IMR-90 (cell line): Measurements from ENCODE around the gene SPP1.

ENCODE experiments used
- BHLHE40 ChIP-seq: fragments of 150-350 bp; IDR thresholded peaks from 2 replicates; pipeline ENCODE4 v1.6.1; 2016; ENCODE audit warnings: mild to moderate bottlenecking, low read depth, low read length
- CEBPB ChIP-seq: IDR thresholded peaks from 2 replicates; pipeline ENCODE4 v1.6.1; 2012; ENCODE audit warnings: low read depth, low read length, improper control_type of control experiment
- CHD1 ChIP-seq: IDR thresholded peaks from 2 replicates; pipeline ENCODE4 v1.6.1; 2012; ENCODE audit warnings: low read depth, low read length, improper control_type of control experiment
- MAFK ChIP-seq: IDR thresholded peaks from 2 replicates; pipeline ENCODE4 v1.6.1; 2012; ENCODE audit warnings: low read depth, low read length, improper control_type of control experiment
- POLR2A ChIP-seq: IDR thresholded peaks from 2 replicates; pipeline ENCODE4 v1.6.1; 2012; ENCODE audit warnings: mild to moderate bottlenecking, low read depth, low read length
- RAD21 ChIP-seq: IDR thresholded peaks from 2 replicates; pipeline ENCODE4 v1.6.1; 2012; ENCODE audit warnings: low read length, improper control_type of control experiment
- RCOR1 ChIP-seq: IDR thresholded peaks from 2 replicates; pipeline ENCODE4 v1.6.1; 2012; ENCODE audit warnings: mild to moderate bottlenecking, low read length, improper control_type of control experiment; ENCODE audit not compliant: insufficient replicate concordance
- USF2 ChIP-seq: fragments of 150-350 bp; IDR thresholded peaks from 2 replicates; pipeline ENCODE4 v1.6.1; 2017; ENCODE audit warnings: mild to moderate bottlenecking, antibody characterized with exemption, low read length, low read depth
- TF ChIP-seq, protein P1 (sequence below): conservative IDR thresholded peaks from 2 replicates; pipeline ENCODE4 v1.5.1; 2012; ENCODE audit warnings: mild to moderate bottlenecking, low read depth, low read length, improper control_type of control experiment
- TF ChIP-seq, protein P2 (sequence below): fragments of 150-350 bp; IDR thresholded peaks from 2 replicates; pipeline ENCODE4 v1.6.1; 2016; ENCODE audit warnings: low read depth, mild to moderate bottlenecking, low read length, moderate library complexity, borderline replicate concordance

- TF ChIP-seq, protein P1, sequence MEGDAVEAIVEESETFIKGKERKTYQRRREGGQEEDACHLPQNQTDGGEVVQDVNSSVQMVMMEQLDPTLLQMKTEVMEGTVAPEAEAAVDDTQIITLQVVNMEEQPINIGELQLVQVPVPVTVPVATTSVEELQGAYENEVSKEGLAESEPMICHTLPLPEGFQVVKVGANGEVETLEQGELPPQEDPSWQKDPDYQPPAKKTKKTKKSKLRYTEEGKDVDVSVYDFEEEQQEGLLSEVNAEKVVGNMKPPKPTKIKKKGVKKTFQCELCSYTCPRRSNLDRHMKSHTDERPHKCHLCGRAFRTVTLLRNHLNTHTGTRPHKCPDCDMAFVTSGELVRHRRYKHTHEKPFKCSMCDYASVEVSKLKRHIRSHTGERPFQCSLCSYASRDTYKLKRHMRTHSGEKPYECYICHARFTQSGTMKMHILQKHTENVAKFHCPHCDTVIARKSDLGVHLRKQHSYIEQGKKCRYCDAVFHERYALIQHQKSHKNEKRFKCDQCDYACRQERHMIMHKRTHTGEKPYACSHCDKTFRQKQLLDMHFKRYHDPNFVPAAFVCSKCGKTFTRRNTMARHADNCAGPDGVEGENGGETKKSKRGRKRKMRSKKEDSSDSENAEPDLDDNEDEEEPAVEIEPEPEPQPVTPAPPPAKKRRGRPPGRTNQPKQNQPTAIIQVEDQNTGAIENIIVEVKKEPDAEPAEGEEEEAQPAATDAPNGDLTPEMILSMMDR: no peak
- no peak for TF ChIP-seq POLR2A
- no peak for TF ChIP-seq CEBPB
- TF ChIP-seq MAFK: no peak
- no peak for TF ChIP-seq USF2
- no peak for TF ChIP-seq CHD1
- no peak for TF ChIP-seq RAD21
- TF ChIP-seq RCOR1: no peak
- TF ChIP-seq, protein P2, sequence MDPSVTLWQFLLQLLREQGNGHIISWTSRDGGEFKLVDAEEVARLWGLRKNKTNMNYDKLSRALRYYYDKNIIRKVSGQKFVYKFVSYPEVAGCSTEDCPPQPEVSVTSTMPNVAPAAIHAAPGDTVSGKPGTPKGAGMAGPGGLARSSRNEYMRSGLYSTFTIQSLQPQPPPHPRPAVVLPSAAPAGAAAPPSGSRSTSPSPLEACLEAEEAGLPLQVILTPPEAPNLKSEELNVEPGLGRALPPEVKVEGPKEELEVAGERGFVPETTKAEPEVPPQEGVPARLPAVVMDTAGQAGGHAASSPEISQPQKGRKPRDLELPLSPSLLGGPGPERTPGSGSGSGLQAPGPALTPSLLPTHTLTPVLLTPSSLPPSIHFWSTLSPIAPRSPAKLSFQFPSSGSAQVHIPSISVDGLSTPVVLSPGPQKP: no peak
- TF ChIP-seq BHLHE40: no peak
Observed at GRCh38 chr4:87943660-87944149, 31.8 kb upstream of the SPP1 start.
